AG04450 (cell line): ENCODE results near the gene NDUFB2. TPM values are rescaled to one million over a fixed set of nuclear protein-coding genes. Genes with fewer than 3 reads are reported as not detected.
"Not testable (repeated sequence)": the region's sequence is repeated elsewhere in the genome, so short reads cannot be mapped to it uniquely, and the experiment has no call there.

ENCODE experiments used
- CTCF ChIA-PET: fragments of 300-600, 350-600 bp; formaldehyde crosslinking; extraction: SDS; loops from one replicate; lab custom pipeline; 2022; ENCODE audit warnings: antibody characterized with exemption, inconsistent platforms; lab: Charles Lee
- POLR2A ChIA-PET: fragments of 350-600 bp; formaldehyde crosslinking; extraction: SDS; loops from one replicate; lab custom pipeline; 2021; ENCODE audit warnings: antibody characterized with exemption, inconsistent platforms; lab: Yijun Ruan, JAX
- DNase-seq: peaks from one replicate; pipeline ENCODE4 v3.0.0-alpha.2; 2011; ENCODE audit warnings: low read depth, low spot score
- H3K27ac ChIP-seq: one replicate; pipeline ENCODE4 v1.5.1; 2012; ENCODE audit warnings: low read depth, low read length, control low read depth
- H3K27me3 ChIP-seq: one replicate; pipeline ENCODE4 v1.6.0; 2012; ENCODE audit warnings: low read length; ENCODE audit not compliant: control insufficient read depth, insufficient read depth
- H3K4me3 ChIP-seq: 2 replicates; pipeline ENCODE4 v1.5.1; 2011; ENCODE audit warnings: mild to moderate bottlenecking, low read depth, low read length, control low read depth
- H3K9me3 ChIP-seq: 2 replicates; pipeline ENCODE4 v1.5.1; 2012; ENCODE audit warnings: low read length; ENCODE audit not compliant: control insufficient read depth, insufficient read depth
- polyA plus RNA-seq: library from polyadenylated mRNA; depleted of rRNA; stranded (reverse); fragments of >200 nt; gene quantifications from 2 replicates; pipeline ENCODE4 v1.2.3, GENCODE V29; 2011
- TF ChIP-seq, protein P1 (sequence below): IDR thresholded peaks from 2 replicates; pipeline ENCODE4 v1.5.1; 2011; ENCODE audit warnings: low read depth, low read length, control low read depth, inconsistent platforms

The NDUFB2 gene
- polyA plus RNA-seq, 1 experiment = 218 TPM

DNA sequence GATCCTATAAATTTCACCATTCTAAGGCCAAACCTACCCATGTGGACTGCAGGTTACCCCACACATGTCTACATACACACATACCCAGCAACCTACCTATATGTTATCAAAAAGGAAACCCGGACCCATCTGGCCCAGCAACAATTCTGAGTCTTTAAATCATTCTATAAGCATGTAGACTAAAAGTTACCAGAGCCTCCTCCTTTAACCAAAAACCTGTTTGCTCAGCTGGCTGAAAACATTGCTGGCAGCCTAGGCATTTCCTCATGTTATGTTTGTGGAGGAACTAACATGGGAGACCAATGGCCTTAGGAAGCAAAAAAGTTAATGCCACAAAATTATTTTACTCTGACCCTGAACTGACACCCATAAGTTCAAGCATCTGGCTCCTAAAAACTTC, 29.0 kb upstream of the NDUFB2 start:
- TF ChIP-seq, protein P1, sequence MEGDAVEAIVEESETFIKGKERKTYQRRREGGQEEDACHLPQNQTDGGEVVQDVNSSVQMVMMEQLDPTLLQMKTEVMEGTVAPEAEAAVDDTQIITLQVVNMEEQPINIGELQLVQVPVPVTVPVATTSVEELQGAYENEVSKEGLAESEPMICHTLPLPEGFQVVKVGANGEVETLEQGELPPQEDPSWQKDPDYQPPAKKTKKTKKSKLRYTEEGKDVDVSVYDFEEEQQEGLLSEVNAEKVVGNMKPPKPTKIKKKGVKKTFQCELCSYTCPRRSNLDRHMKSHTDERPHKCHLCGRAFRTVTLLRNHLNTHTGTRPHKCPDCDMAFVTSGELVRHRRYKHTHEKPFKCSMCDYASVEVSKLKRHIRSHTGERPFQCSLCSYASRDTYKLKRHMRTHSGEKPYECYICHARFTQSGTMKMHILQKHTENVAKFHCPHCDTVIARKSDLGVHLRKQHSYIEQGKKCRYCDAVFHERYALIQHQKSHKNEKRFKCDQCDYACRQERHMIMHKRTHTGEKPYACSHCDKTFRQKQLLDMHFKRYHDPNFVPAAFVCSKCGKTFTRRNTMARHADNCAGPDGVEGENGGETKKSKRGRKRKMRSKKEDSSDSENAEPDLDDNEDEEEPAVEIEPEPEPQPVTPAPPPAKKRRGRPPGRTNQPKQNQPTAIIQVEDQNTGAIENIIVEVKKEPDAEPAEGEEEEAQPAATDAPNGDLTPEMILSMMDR = no peak
- Histone ChIP-seq H3K4me3 (no peak overlapping the region), H3K9me3 (no peaks in the 10 kb centered on the region), H3K27me3 (peaks cover 10% of the 10 kb centered on the region), H3K27ac (no peak overlapping the region)
- no peak for DNase-seq
- CTCF ChIA-PET = no interaction called here
- POLR2A ChIA-PET = no interaction called here

DNA sequence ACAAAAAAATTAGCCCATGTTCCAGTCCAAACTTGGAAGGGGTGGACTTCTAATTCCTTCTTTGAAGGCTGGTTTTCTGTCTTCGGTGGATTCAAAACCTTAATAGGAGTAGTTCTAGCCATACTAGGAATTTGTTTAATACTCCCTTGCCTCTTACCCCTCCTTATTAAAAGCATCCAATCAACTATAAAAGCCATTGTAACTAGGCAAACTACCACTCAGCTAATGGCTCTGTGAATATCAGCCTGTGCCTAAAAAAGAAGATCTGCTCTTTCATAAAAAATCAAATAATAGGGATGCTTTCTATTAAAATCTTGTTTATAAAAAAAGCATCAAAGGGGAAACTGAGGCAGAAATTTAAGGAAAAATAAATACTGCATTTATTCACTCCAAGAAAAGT, 27.9 kb upstream of the NDUFB2 start:
- Histone ChIP-seq H3K9me3 (no peaks in the 10 kb centered on the region), H3K27me3 (peaks cover 10% of the 10 kb centered on the region), H3K27ac (no peak overlapping the region), H3K4me3 (no peak overlapping the region)
- DNase-seq = no peak
- POLR2A ChIA-PET = interaction anchor here (1.1 kb wide), 1 partner anchor 27 kb away, joined by 7 read pairs; the partner anchor contains the start of gene NDUFB2
- CTCF ChIA-PET = interaction anchor here (1.5 kb wide), 1 partner anchor 8 kb away, joined by 5 read pairs; no protein-coding TSS in a partner anchor
- TF ChIP-seq, protein P1 = no peak

DNA sequence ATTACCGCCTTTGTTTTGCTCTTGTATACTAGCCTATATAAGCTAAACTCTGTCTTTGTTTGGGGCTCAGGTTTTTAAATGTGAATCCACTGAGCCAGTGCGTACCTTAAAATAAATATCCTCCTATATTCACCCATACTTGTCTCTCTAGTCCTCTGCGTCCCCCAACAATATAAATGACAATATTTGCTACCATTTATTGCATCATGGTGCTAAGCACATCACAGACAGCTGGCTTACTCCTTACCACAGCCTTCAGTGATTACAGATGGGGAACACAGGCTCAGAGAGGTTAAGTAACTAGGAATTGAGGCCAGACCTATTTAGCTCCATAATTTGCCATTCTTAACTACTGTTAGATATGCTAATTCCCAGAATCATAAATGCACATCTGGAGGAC, 27.2 kb upstream of the NDUFB2 start:
- Histone ChIP-seq H3K27me3 (peaks cover 10% of the 10 kb centered on the region), H3K27ac (no peak overlapping the region), H3K4me3 (no peak overlapping the region), H3K9me3 (no peaks in the 10 kb centered on the region)
- DNase-seq = no peak
- ChIA-PET POLR2A (interaction anchor here (0.6 to 1.1 kb wide), 2 partner anchors 10 to 27 kb away, joined by 3 to 7 read pairs; partner anchors contain the start of gene NDUFB2), CTCF (interaction anchor here (1.5 kb wide), 1 partner anchor 9 kb away, joined by 5 read pairs; no protein-coding TSS in a partner anchor)
- TF ChIP-seq, protein P1 = no peak

DNA sequence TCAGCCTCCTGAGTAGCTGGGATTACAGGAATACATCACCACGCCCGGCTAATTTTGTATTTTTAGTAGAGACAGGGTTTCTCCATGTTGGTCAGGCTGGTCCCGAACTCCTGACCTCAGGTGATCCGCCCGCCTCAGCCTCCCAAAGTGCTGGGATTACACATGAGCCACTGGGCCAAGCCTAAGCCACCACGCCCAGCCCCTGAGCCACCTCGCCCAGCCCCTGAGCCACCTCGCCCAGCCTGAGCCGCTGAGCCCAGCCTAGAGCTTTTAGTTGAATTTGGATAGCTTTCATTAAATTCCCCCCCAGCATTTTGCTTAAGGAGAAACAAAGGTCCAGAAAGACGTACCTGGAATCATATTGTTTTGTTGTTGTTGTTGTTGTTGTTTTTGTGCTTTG, 26.6 kb upstream of the NDUFB2 start:
- POLR2A ChIA-PET, DNase-seq, H3K27ac ChIP-seq, H3K27me3 ChIP-seq, H3K9me3 ChIP-seq, H3K4me3 ChIP-seq: not testable (repeated sequence)
- CTCF ChIA-PET = interaction anchor here (1.5 kb wide), 1 partner anchor 9 kb away, joined by 5 read pairs; no protein-coding TSS in a partner anchor

DNA sequence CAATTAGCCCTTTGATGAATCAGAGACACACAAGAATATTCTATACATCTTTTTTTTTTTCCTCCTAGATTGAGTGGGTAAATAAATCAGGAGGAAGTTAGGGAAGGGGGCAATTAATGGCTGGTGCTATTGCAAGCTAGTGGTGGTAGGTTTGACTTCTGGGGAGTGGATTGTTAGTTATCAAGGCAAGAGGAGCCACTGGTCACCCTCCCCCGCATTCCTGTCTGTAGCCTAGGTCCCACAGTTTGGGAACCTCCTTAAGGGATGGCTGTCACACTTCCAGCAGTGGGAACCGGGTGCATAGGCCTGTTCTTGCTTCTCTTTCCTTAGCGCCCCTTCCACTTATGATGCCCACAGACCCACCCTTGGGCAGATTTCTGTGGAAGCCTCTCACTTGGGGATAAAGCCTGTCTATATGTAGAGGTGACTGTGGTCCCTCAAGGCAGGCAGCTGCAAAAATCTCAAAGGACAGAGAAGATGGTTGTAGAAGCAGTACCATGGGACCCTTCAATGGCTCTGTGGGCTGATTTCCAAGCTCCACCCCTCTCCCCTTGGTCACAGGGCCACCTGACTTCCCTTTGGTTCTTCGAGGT, 26.1 kb upstream of the NDUFB2 start:
- Histone ChIP-seq H3K4me3 (no peak overlapping the region), H3K27ac (no peak overlapping the region), H3K27me3 (peaks cover 10% of the 10 kb centered on the region), H3K9me3 (no peaks in the 10 kb centered on the region)
- TF ChIP-seq, protein P1 = no peak
- POLR2A ChIA-PET = no interaction called here
- CTCF ChIA-PET = no interaction called here
- DNase-seq = no peak
